Tibial nerve (tissue), 4 donors: ENCODE data around the gene WDTC1. TPM values are rescaled to one million over a fixed set of nuclear protein-coding genes. Genes with fewer than 3 reads are reported as not detected.
A peak's percentile ranks its signal among the peaks of the same experiment; 100 is the strongest.

Source experiments
- DNase-seq, 2 donors: peaks; one replicate each; pipeline ENCODE4 v3.0.0-alpha.2; 2019; ENCODE audit warnings: low spot score in 2 of 2
- H3K27ac ChIP-seq, 4 donors: fragments of 200-600 bp; sonication (generic) in 3 of 4; one replicate each; pipeline ENCODE4 v1.5.1; 2017 to 2019; ENCODE audit warnings: mild to moderate bottlenecking in 1 of 4
- H3K27me3 ChIP-seq, 2 donors: fragments of 200-600 bp; sonication (generic) in 1 of 2; one replicate each; pipeline versions ENCODE4 v1.5.1 to v1.6.0; 2017 to 2019
- H3K36me3 ChIP-seq, 3 donors: fragments of 200-600 bp; sonication (generic); one replicate each; pipeline ENCODE4 v1.5.1; 2018 to 2019
- H3K4me1 ChIP-seq, 4 donors: fragments of 200-600 bp; sonication (generic) in 3 of 4; one replicate each; pipeline ENCODE4 v1.5.1; 2017 to 2019
- H3K4me3 ChIP-seq, 4 donors: fragments of 200-600 bp; sonication (generic) in 3 of 4; one replicate each; pipeline ENCODE4 v1.5.1; 2017 to 2019; ENCODE audit warnings: mild to moderate bottlenecking in 1 of 4, moderate library complexity in 1 of 4
- H3K9me3 ChIP-seq, 4 donors: fragments of 200-600 bp; sonication (generic) in 3 of 4; one replicate each; pipeline ENCODE4 v1.5.1; 2017 to 2019
- CTCF ChIP-seq, 5 experiments: fragments of 200-600 bp in 3 of 5; fragments of 450-650 bp in 2 of 5; sonication (generic) in 3 of 5; IDR thresholded peaks; one replicate each; pipeline ENCODE4 v1.5.1; 2016 to 2019; ENCODE audit warnings: antibody characterized with exemption in 5 of 5, mild to moderate bottlenecking in 3 of 5, moderate library complexity in 2 of 5
- EP300 ChIP-seq, 2 donors: sonication (generic); formaldehyde crosslinking; IDR thresholded peaks; one replicate each; pipeline ENCODE4 v1.6.1; 2017; ENCODE audit warnings: antibody characterized with exemption in 2 of 2, mild to moderate bottlenecking in 1 of 2
- POLR2A ChIP-seq, 2 donors: fragments of 450-650 bp; IDR thresholded peaks; one replicate each; pipeline ENCODE4 v1.6.1; 2017; ENCODE audit warnings: antibody characterized with exemption in 2 of 2, mild to moderate bottlenecking in 2 of 2, moderate library complexity in 2 of 2
- WGBS, 2 donors: methylation state at CpG; one replicate each; pipeline ENCODE4 v1.1.5; 2018; 5-methylcytosine and 5-hydroxymethylcytosine counted together
- total RNA-seq, 4 donors: library from RNA; depleted of rRNA; stranded (reverse); fragments of >200 nt; gene quantifications; one replicate each; pipeline ENCODE4 v1.1.0, GENCODE V29; 2016

Gene WDTC1
- total RNA-seq, 4 donors from 2014 or later = 33.0 to 51.0 (median 38.4) TPM

GRCh38 chr1:27342778-27343638 lies 108.6 kb downstream of the WDTC1 start:
- peak overlapping the region in 1 of 4 donors; percentile 78 for H3K27ac ChIP-seq
- WGBS, 2 donors = 43 to 64% methylated on average over 18 to 30 of the region's 31 CpGs
- no peak for DNase-seq
- H3K9me3 ChIP-seq = no peaks in the 10 kb centered on the region
- H3K4me1 ChIP-seq = peaks cover 0 to 10% (median 2%) of the 10 kb centered on the region in 4 donors
- TF ChIP-seq POLR2A (IDR thresholded peaks at IDR 0.05) (no peak), EP300 (IDR thresholded peaks at IDR 0.05) (no peak), CTCF (IDR thresholded peaks at IDR 0.05) (no peak)
- no peaks in the 10 kb centered on the region for H3K27me3 ChIP-seq
- H3K4me3 ChIP-seq = peak overlapping the region in 2 of 4 donors; percentile 15 to 40
- H3K36me3 ChIP-seq = peaks cover 0 to 13% (median 0%) of the 10 kb centered on the region in 3 donors

- WGBS, 2 donors = 69 to 73% methylated on average over 5 of the region's 5 CpGs
- H3K27me3 ChIP-seq = peaks cover 0 to under 1% of the 10 kb centered on the region in 2 donors
- no peak overlapping the region for H3K4me3 ChIP-seq
- peaks cover 0 to 6% (median 0%) of the 10 kb centered on the region in 3 donors for H3K36me3 ChIP-seq
- no peaks in the 10 kb centered on the region for H3K9me3 ChIP-seq
- no peak for DNase-seq
- no peak overlapping the region for H3K27ac ChIP-seq
- H3K4me1 ChIP-seq = peaks cover 0 to 10% (median 2%) of the 10 kb centered on the region in 4 donors
- TF ChIP-seq CTCF (IDR thresholded peaks at IDR 0.05) = no peak
- no peak for TF ChIP-seq EP300 (IDR thresholded peaks at IDR 0.05)
- TF ChIP-seq POLR2A (IDR thresholded peaks at IDR 0.05) = no peak
These were observed 109.2 kb downstream of the WDTC1 start for GRCh38 chr1:27343639-27344025.

- no peak overlapping the region for H3K4me3 ChIP-seq
- no peaks in the 10 kb centered on the region for H3K36me3 ChIP-seq
- H3K9me3 ChIP-seq = no peaks in the 10 kb centered on the region
- peaks cover 0 to 26% (median 15%) of the 10 kb centered on the region in 4 donors for H3K4me1 ChIP-seq
- TF ChIP-seq EP300 (IDR thresholded peaks at IDR 0.05) (no peak), CTCF (IDR thresholded peaks at IDR 0.05) (no peak), POLR2A (IDR thresholded peaks at IDR 0.05) (no peak)
- DNase-seq = no peak
- WGBS, 2 donors = 89 to 92% methylated on average over 11 to 12 of the region's 12 CpGs
- peaks cover 0 to 15% of the 10 kb centered on the region in 2 donors for H3K27me3 ChIP-seq
- H3K27ac ChIP-seq = no peak overlapping the region
These were observed 110.8 kb downstream of the WDTC1 start for GRCh38 chr1:27345272-27345671.

GRCh38 chr1:27346357-27346756 lies 111.9 kb downstream of the WDTC1 start:
- no peak for DNase-seq
- peaks cover 0 to 19% of the 10 kb centered on the region in 2 donors for H3K27me3 ChIP-seq
- H3K36me3 ChIP-seq = no peaks in the 10 kb centered on the region
- WGBS, 2 donors = 92% methylated on average over 8 of the region's 8 CpGs
- H3K27ac ChIP-seq = no peak overlapping the region
- TF ChIP-seq EP300 (IDR thresholded peaks at IDR 0.05) (no peak), CTCF (IDR thresholded peaks at IDR 0.05) (no peak), POLR2A (IDR thresholded peaks at IDR 0.05) (no peak)
- H3K9me3 ChIP-seq = no peaks in the 10 kb centered on the region
- H3K4me1 ChIP-seq = peaks cover 0 to 36% (median 25%) of the 10 kb centered on the region in 4 donors
- H3K4me3 ChIP-seq = no peak overlapping the region

- Histone ChIP-seq H3K27me3 (peaks cover 0 to 19% of the 10 kb centered on the region in 2 donors), H3K27ac (no peak overlapping the region), H3K4me3 (no peak overlapping the region), H3K9me3 (no peaks in the 10 kb centered on the region), H3K36me3 (no peaks in the 10 kb centered on the region), H3K4me1 (peaks cover 0 to 31% (median 24%) of the 10 kb centered on the region in 4 donors)
- no peak for TF ChIP-seq CTCF (IDR thresholded peaks at IDR 0.05)
- TF ChIP-seq EP300 (IDR thresholded peaks at IDR 0.05) = no peak
- no peak for TF ChIP-seq POLR2A (IDR thresholded peaks at IDR 0.05)
- WGBS, 2 donors = 69 to 85% methylated on average over 12 to 13 of the region's 14 CpGs
- no peak for DNase-seq
These were observed 112.7 kb downstream of the WDTC1 start for GRCh38 chr1:27346991-27347624.
